SU-DHL-6 (cell line): Measurements from ENCODE around the gene CRYZL1.

ENCODE experiments used
- CTCF ChIP-seq: fragments of 200-600 bp; sonication (generic); IDR thresholded peaks from one replicate; pipeline ENCODE4 v1.5.1; 2017; ENCODE audit warnings: antibody characterized with exemption, mild to moderate bottlenecking, low read length, moderate library complexity; ENCODE audit not compliant: insufficient read depth, poor library complexity, severe bottlenecking
- EZH2phosphoT487 ChIP-seq: fragments of 200-600 bp; sonication (generic), shearing (Covaris generic); conservative IDR thresholded peaks from 2 replicates; pipeline ENCODE4 v1.6.1; 2018; ENCODE audit warnings: mild to moderate bottlenecking, antibody characterized with exemption, low read length, moderate library complexity, mixed read lengths

DNA sequence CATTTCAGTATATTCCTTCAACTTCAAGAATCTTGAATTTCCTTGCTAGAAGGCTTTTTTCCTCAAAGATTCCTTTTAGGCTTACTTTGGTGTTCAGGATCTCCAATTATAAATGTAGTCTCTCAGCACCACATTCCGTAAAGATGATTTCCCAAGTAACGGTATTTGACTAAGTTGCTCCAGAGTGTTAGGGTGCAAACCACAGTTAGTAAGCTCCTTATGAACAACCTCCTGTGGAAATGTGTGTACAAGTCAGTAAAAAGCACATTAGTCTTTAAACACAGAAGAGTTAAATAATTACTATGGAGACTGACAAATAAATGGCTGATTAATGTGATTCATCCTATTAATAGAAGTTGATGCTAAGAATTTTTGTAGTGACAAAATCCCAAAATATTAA is 63.3 kb downstream of the CRYZL1 start:
- no peak for TF ChIP-seq CTCF
- TF ChIP-seq EZH2phosphoT487 = no peak
